Measurements from ENCODE around the gene HNRNPUL1. TPM values are rescaled to one million over a fixed set of nuclear protein-coding genes. Genes with fewer than 3 reads are reported as not detected.

The HNRNPUL1 gene
- total and polyA plus RNA-seq, 9 of the 15 experiments (the other 6 are each of a cell fraction or from before 2014, with no cell fraction given): 7.3 to 211 (median 85.0) TPM

GRCh38 chr19:41226053-41226873 lies 37.9 kb upstream of the HNRNPUL1 start (continued):
- TF ChIP-seq HBP1 (CRISPR knock-in tag; IDR thresholded peaks at IDR 0.05): peak; percentile 76; the same call in 1 of the 2 replicates

- DNase-seq (ENCODE audit: extremely low read depth in 1 of 4, low spot score in 3 of 4): no peak
- in situ Hi-C loops (cut with MboI): no loop called here
- WGBS (ENCODE audit: insufficient coverage, low coverage, missing lambda C conversion rate): 46% methylated on average over 9 of the region's 9 CpGs
- H3K9ac ChIP-seq (ENCODE audit: insufficient read depth in 1 of 2, low read depth in 2 of 2, low read length in 2 of 2): peak overlapping the region; percentile 71 to 89
- H3K27ac ChIP-seq (ENCODE audit: extremely low read depth, low read depth, low read length): peak overlapping the region; percentile 88
- H3K36me3 ChIP-seq (ENCODE audit: control insufficient read depth, insufficient read depth, low read length): no peaks in the 10 kb centered on the region
- POLR2A ChIA-PET: interaction anchor here (1.1 to 1.7 kb wide), 2 partner anchors 18 to 37 kb away, joined by 6 read pairs; partner anchors contain the start of gene HNRNPUL1
- H2AFZ ChIP-seq (ENCODE audit: low read depth, low read length): peak overlapping the region; percentile 92
- no peak for ATAC-seq
- intact Hi-C loops (cut with micrococcal nuclease): loop anchor here (5.0 kb wide), 1 partner anchor 35 kb away; the partner anchor contains the start of gene HNRNPUL1
- peaks cover 30 to 31% of the 10 kb centered on the region in 2 experiments for H3K4me1 ChIP-seq (replicated peaks in 1 of 2; ENCODE audit: control insufficient read depth in 2 of 2, insufficient read depth in 2 of 2, low read length in 2 of 2)
- H3K27me3 ChIP-seq (ENCODE audit: control insufficient read depth in 2 of 2, insufficient read depth in 2 of 2, low read length in 2 of 2): no peaks in the 10 kb centered on the region; a peak in 1 of 5 replicates
- no peaks in the 10 kb centered on the region for H4K20me1 ChIP-seq (replicated peaks; ENCODE audit: control insufficient read depth, insufficient read depth, low read length)
- peak overlapping the region; percentile 92 for H3K4me2 ChIP-seq (ENCODE audit: insufficient read depth, low read length)
- H3K9me1 ChIP-seq (ENCODE audit: control insufficient read depth, insufficient read depth, low read length): no peaks in the 10 kb centered on the region
- BruUV-seq (replicated peaks): no TSS peak
- FAIRE-seq: no peak
- H3K9me3 ChIP-seq (replicated peaks; ENCODE audit: control insufficient read depth, insufficient read depth, low read depth, low read length): no peaks in the 10 kb centered on the region
- H3K79me2 ChIP-seq (ENCODE audit: control insufficient read depth, insufficient read depth, low read length): no peaks in the 10 kb centered on the region
- H3K4me3 ChIP-seq: peak overlapping the region; percentile 40; the same call in 1 of the 2 replicates
- CTCF ChIA-PET (ENCODE audit: low intra/inter-chr PET ratio): no interaction called here
- no peak for TF ChIP-seq KLF16 (IDR thresholded peaks at IDR 0.05)
- no peak for TF ChIP-seq CBX5 (IDR thresholded peaks at IDR 0.05; ENCODE audit: borderline replicate concordance, low read depth)
- TF ChIP-seq ID3 (CRISPR knock-in tag; IDR thresholded peaks at IDR 0.05): no peak
- TF ChIP-seq ID3 (tag; IDR thresholded peaks at IDR 0.05): no peak
- TF ChIP-seq ATF6 (CRISPR knock-in tag; IDR thresholded peaks at IDR 0.05): no peak
- no peak for TF ChIP-seq THRA (IDR thresholded peaks at IDR 0.05)
- no peak for TF ChIP-seq ZNF518B (CRISPR knock-in tag; IDR thresholded peaks at IDR 0.05)
- 0 out of 4 replicates have a peak, but pooled peaks of 1 of the 2 experiments have one; percentile 2 for TF ChIP-seq RCOR1 (IDR thresholded peaks at IDR 0.05; ENCODE audit: borderline replicate concordance in 1 of 2, low read depth in 2 of 2, low read length in 2 of 2)
These were observed 37.2 kb upstream of the HNRNPUL1 start for GRCh38 chr19:41226874-41227390.

Measured in K562 (cell line).